ENCODE results near the gene GNG7.

DNA sequence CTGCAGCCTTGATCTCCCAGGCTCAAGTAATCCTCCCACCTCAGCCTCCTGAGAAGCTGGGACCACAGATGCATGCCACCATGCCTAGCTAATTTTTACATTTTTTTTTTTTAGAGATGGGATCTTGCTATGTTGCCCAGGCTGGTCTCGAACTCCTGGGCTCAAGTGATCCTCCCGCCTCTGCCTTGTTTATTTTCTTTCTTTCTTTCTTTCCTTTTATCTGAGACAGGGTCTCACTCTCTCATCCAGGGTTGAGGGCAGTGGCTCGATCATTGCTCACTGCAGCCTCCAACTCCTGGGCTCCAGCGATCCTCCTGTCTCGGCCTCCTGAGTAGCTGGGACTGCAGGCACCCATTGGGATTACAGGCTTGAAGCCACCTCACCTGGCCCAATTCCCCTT is 3.8 kb upstream of the GNG7 start:
- TF ChIP-seq, protein P1, sequence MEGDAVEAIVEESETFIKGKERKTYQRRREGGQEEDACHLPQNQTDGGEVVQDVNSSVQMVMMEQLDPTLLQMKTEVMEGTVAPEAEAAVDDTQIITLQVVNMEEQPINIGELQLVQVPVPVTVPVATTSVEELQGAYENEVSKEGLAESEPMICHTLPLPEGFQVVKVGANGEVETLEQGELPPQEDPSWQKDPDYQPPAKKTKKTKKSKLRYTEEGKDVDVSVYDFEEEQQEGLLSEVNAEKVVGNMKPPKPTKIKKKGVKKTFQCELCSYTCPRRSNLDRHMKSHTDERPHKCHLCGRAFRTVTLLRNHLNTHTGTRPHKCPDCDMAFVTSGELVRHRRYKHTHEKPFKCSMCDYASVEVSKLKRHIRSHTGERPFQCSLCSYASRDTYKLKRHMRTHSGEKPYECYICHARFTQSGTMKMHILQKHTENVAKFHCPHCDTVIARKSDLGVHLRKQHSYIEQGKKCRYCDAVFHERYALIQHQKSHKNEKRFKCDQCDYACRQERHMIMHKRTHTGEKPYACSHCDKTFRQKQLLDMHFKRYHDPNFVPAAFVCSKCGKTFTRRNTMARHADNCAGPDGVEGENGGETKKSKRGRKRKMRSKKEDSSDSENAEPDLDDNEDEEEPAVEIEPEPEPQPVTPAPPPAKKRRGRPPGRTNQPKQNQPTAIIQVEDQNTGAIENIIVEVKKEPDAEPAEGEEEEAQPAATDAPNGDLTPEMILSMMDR (IDR thresholded peaks at IDR 0.05) = no peak
- no peak for TF ChIP-seq POLR2A (IDR thresholded peaks at IDR 0.05)

Data from testis (tissue), 2 donors.